Measurements from ENCODE around the gene CATSPER1.
A peak's percentile ranks its signal among the peaks of the same experiment; 100 is the strongest.

Gene CATSPER1

GRCh38 chr11:65992056-65992455 lies 34.2 kb downstream of the CATSPER1 start:
- peak; percentile 9 for DNase-seq

- DNase-seq = peak; percentile 55
These were observed 37.3 kb downstream of the CATSPER1 start for GRCh38 chr11:65988791-65989592.

- no peak for DNase-seq
These were observed 38.9 kb downstream of the CATSPER1 start for GRCh38 chr11:65987336-65987735.

- DNase-seq = no peak
These were observed 42.7 kb downstream of the CATSPER1 start for GRCh38 chr11:65983589-65983987.

- no peak for DNase-seq
These were observed 43.3 kb downstream of the CATSPER1 start for GRCh38 chr11:65982824-65983588.

GRCh38 chr11:65981972-65982823 lies 44.1 kb downstream of the CATSPER1 start:
- DNase-seq = no peak

DNA sequence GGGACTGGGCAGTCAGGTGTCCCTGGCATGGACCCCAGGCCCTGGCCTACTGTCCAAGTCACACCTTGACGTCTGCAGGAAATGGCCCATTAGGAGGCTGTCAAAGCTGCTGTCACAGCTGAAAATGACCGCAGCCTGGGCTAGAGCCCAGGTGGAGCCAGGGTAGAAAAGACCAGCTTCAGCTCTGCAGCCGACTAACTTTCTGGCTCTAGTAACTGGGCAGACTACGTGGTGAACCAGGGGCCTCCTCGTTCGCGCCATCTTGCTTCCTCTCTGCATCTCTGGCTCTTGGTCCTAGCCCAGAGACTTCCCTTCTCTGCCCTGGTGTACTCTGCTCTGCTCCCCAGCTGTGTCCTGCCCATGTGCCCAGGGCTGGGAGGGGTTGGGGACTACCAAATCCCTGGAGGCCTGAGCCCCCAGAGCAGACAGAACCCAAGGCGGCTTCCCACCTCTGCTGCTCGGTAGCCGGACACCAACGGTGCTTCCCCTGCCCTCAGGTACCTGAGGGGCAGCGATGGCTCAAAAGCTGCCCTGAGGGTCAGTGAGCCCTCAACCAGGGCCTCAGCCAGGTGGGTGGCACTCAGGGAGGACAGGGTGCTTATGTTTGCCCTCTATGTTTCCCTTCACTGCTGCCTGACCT lies 45.1 kb downstream of the CATSPER1 start:
- no peak for DNase-seq

DNA sequence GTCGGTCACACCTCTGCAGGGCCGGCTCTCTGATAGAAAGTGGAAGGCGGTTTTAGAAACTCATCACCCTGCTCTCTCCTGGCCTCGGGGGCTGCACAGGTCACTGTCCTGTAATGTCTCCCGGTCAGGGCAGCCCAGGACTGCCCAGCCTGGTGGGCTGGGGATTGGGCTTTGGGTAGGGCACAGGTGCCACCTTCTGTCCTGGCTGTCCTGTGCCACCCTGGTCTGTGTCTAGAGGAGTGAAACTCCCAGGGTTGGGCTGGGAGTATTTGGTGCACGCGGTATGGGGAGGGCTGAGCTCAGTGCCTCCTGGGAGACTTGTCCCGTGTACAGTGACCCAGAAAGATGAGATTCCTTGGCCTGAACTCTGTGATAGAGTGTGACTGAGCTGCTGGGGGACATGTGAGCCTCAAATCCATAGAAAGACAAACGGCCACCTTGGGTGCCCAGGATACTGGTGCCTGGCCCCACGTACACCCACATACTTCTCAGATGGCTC lies 47.0 kb downstream of the CATSPER1 start:
- DNase-seq = no peak

DNA sequence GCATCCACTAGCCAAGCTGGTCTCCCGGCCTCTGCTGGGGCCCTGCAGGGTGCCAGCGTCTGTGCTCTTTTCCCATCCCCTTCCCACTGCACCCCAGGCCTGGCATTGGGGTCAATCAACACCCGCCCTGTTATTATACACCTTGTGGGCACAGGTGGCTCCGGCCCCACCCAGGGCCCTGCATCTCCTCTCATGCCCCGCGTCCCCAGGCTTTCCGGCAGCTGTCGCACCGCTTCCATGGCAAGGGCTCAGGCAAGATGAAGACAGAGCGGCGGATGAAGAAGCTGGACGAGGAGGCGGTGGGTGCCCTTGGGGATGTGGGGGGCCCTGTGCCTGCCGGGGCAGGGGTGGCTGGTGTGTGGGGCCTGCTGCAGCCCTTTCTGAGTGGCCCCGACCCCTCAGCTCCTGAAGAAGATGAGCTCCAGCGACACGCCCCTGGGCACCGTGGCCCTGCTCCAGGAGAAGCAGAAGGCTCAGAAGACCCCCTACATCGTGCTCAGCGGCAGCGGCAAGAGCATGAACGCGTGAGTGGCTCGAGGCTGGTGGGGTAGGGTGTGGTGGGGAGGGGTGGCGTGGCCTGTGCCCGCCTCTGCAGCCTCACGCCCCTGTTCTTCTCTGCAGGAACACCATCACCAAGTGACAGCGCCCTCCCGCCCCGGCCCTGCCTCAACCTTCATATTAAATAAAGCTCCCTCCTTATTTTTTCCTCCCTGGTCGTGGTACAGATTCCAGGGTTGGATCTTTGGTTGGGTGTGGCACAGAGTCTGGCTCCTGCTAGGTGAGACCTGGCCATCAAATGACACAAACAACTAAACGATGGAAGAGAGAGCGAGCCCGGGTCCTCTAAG lies 47.7 kb downstream of the CATSPER1 start:
- no peak for DNase-seq

DNA sequence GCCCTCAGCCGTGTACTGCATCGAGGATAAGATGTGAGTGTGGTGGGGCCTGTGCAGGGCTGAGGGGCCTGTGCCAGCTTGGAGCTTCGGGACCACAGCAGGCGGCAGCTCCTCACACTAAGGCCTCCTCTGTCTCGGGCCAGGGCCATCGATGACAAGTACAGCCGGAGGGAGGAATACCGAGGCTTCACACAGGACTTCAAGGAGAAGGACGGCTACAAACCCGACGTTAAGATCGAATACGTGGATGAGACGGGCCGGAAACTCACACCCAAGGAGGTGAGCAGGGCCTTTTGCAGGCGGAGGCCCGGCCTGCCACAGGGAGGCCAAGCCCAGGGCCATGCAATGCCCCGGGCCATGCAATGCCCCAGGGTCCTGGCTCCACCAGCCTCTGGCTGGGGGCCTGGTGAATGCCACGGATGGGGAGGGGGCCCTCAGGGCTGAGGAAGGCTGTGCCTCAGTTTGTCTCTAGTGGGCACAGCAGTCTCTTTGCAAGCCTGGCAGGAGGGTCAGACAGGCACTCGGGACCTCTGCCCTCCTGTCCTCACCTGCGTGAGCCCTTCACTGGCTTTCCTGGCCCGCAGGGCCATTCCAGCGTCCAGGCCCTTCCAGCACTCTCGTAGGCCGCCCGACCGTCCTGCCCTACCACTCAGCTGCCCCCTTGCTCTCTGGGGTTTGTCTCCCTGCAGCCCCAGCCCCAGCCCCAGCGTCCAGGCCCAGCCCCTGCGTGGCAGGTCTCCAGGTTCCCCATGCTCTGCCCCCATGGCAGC lies 48.5 kb downstream of the CATSPER1 start:
- DNase-seq = no peak

DNA sequence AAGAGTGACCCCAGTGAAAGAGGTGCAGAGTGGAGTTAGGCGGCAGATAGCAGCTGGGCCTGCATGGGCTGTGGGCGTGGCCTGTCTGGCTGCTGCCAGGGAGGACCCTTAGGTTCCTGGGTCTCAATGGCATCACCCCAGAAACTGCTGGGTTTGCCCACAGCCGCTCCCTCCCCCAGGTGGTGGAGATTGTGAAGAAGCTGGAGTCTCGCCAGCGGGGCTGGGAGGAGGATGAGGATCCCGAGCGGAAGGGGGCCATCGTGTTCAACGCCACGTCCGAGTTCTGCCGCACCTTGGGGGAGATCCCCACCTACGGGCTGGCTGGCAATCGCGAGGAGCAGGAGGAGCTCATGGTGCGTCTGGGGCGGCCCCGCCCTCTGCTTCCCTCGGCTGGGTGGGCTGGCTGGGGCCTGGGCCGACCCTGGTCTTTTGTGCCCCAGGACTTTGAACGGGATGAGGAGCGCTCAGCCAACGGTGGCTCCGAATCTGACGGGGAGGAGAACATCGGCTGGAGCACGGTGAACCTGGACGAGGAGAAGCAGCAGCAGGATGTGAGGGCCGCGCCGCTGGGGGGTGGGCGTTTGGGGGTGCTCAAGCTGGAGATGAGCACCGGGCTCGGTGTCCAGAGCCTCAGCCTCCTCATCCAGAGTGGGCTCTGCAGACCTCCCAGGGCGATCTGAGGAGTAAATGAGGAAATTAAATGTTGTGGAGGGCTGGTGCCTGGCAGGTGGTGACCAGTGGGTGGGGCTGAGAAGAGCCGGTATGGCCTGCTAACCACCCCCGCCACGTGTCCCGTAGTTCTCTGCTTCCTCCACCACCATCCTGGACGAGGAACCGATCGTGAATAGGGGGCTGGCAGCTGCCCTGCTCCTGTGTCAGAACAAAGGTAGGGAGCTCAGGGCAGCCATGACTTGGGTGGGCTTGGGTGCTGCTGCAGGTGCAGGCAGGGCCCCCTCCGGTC lies 49.8 kb downstream of the CATSPER1 start:
- no peak for DNase-seq

GRCh38 chr11:65975771-65976170 lies 50.5 kb downstream of the CATSPER1 start:
- DNase-seq = no peak

GRCh38 chr11:65973439-65974110 lies 52.7 kb downstream of the CATSPER1 start:
- no peak for DNase-seq

- no peak for DNase-seq
These were observed 54.2 kb downstream of the CATSPER1 start for GRCh38 chr11:65972116-65972515.

DNA sequence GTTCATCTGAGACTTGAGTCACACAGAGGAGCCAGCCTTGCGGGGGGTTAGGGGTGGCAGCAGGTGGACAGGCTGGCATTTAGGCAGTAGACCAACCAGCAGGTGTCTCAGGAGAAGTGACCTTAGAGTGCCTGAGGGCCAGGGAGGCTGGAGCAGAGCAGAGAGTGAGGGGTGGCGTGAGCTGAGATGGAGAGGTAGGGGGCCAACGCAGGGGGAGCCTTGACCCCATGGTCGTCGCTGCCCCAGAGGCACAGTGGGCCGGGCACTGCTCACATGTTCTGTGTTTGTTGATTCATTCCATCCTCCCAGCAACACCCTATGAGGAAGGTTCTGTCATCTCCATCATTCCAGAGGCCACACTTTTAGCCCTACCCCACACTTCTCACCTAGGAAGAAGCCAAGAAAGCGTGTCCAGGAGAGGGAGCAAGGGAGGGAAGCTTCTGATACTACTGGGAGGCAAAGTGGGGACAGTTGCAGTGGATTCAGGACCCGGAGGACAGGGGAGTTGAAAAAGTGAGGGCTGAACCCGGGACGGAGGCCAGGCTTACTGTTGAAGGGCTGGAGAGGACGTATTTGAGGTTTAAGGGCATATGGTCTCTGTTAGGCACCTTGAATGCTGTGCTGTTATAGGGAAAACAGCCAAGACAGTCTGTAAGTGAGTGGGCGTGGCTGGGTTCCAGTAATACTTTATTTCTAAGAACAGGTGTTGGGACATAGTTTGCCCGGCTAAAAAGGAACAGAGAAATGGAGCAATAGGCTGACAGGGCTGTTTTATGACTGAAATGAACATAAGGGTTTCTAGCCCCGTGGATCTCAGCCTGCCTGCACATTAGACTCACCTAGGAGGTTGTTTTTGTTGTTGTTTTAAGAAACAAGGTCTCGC lies 57.4 kb downstream of the CATSPER1 start:
- no peak for DNase-seq

- DNase-seq = no peak
These were observed 58.8 kb downstream of the CATSPER1 start for GRCh38 chr11:65967329-65967934.

Data from NCI-H524 treated with DMSO at 0.1 percent for 48 hours (cell line).